HT1080 (cell line): ENCODE results near the gene ANO2. TPM values are rescaled to one million over a fixed set of nuclear protein-coding genes. Genes with fewer than 3 reads are reported as not detected.
"Not testable (repeated sequence)": the region's sequence is repeated elsewhere in the genome, so short reads cannot be mapped to it uniquely, and the experiment has no call there.

Experiments used
- DNase-seq: peaks from one replicate; pipeline ENCODE4 v3.0.0-alpha.2; 2015; ENCODE audit warnings: low read depth
- total RNA-seq: library from RNA; depleted of rRNA; stranded (reverse); fragments of >200 nt; shearing (Covaris generic); gene quantifications from 2 replicates; pipeline ENCODE4 v1.2.3, GENCODE V29; 2014

The ANO2 gene
- total RNA-seq, 1 experiment from 2014 or later: 1.4 TPM

DNA sequence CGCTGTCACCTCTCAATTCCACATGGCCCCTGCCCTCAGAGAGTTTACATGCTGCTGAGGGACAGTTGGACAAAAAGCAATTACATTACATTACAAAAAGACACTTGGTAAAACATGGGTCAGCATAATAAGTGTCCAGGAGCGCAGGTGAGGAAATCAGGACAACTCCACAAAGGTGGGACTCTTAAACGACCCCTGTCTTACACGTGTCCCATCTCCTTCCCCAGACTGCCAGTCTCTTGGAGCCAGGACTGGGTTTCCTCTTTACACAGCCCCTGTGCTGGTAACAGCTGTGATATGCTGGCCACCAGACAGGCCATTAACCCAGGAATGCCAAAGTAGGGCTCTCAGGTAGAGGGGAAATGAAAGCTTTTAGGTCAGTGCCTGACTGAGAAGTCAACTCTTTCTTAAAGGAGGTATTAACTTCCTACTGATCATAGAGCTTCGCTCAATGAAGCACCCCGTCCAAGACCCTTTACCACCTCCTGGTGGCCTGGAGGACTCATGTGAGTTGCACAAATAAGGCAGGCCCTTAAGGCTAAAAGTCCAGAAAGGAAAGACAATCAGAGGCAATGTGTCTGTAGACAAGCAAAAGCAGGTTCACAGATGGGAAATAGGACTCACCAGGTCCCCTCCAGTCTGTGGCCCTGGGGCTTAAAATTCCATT is 55.5 kb downstream of the ANO2 start:
- peak; percentile 29 for DNase-seq

DNA sequence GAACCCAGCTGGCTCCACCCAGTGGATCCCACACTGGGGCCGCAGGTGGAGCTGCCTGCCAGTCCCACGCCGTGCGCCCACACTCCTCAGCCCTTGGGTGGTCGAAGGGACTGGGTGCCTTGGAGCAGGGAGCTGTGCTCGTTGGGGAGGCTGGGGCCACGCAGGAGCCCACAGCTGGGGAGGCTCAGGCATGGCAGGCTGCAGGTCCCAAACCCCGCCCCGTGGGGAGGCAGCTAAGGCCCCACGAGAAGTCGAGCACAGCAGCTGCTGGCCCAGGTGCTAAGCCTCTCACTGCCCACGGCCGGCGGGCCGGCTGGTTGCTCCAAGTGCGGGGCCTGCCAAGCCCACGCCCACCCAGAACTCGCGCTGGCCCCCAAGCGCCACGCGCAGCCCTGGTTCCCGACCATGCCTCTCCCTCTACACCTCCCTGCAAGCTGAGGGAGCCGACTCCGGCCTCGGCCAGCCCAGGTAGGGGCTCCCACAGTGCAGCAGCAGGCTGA is 56.2 kb downstream of the ANO2 start:
- DNase-seq: no peak

DNA sequence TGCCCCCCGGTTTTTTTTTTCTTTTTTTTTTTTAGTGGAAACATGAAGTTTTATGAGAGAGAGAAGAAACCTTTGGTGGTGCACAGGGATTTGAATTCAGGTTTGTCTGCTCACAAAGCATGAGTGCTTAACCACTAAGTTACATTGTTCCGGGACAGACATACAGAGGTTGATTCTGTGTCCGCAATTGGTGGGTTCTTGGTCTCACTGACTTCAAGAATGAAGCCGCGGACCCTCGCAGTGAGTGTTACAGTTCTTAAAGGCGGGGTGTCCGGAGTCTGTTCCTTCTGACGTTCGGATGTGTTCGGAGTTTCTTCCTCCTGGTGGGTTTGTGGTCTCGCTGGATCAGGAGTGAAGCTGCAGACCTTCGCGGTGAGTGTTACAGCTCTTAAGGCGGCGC is 57.2 kb downstream of the ANO2 start:
- DNase-seq: not testable (repeated sequence)

DNA sequence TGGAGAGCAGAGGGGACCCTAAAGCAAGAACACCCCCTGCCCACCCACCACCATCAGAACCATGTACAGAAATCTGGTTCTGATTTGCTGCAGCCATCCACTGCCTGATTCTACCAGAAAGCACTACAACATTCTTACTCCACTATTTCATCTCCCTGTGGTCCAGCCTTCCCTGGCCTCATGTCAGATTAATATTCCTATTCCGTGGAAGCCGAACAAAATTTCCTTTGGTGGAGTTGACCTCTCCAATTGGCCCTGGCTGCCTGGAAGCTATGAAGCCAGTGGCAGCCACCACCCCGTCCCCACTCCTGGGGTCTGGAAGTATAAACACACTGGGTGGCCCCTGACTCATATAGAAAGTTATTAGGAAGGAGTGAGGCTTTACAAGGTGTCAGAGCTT is 60.2 kb downstream of the ANO2 start:
- no peak for DNase-seq

GRCh38 chr12:5884285-5884684 is 60.8 kb downstream of the ANO2 start:
- DNase-seq: no peak

GRCh38 chr12:5882511-5883190 is 62.4 kb downstream of the ANO2 start:
- DNase-seq: no peak

DNA sequence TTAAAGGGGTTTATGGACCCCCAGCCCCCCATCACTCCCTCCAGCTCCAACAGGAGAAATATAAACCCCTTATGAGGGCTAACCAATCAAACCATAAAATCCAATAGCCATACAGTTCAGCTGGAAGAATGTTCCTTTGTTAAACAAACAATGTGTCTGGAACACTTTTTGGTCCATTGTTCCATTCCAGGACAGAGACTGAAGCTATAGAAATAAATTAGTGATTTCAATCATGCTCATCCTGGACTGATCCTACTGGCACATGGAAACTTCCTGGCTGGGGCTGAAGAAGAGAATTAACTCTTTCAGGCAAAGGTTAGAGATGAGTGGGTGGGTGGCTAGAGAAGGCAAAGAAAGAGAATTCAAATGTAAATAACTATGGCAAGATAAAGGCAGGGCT is 63.4 kb downstream of the ANO2 start:
- DNase-seq: no peak

- DNase-seq: no peak
Measured at GRCh38 chr12:5881101-5881606, 63.9 kb downstream of the ANO2 start.

DNA sequence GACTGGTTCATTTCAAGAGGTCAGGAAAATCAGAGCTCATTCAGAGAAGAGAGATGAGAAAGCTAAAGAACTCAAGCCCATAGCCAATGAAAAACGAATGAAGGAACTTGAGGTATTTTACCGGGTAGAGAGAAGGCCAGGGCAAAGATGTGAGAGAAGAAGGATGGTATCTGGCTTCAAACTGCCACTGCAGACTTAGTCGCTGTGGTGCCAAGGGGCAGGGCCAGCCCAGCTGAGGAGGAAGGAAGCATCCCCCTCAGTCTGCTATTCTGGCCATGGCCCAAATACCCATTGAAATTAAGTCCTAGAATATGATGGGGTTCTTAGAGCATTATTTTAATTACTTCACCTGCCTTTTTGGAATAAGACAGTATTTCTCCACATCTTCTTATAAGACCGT is 69.2 kb downstream of the ANO2 start:
- no peak for DNase-seq

GRCh38 chr12:5874514-5874913 is 70.5 kb downstream of the ANO2 start:
- DNase-seq: no peak

DNA sequence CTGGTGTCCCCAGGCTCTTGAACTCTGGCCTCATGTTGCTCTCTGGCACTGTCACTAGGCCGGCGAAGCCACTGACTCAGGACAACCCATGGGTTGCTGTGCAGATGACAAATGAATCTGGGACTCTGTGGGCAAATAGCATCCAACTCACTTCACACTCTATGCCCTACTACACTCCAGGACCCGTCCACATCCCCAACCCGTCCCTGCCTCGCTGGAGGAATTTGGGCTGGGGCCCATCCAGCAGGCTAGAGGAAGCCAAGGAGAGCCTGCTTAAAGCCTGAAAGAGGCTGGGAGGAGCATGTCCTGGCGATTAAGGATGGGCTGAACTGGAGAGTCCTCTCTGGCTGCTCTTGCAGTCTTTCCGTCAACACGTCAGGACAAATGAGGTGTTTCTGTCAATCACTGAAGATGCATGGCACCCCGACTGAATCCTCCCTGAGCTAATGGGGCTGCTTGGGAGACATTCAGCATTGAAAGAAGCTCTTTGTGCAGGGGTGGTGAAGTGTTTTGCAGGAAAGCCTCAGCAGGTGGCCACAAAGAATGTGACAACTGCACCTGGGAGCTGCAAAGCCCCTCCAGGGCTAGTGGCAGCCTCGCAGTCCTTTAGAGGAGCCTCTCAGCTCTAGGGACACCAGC is 71.7 kb downstream of the ANO2 start:
- DNase-seq: no peak

GRCh38 chr12:5872745-5873144 is 72.3 kb downstream of the ANO2 start:
- DNase-seq: no peak

DNA sequence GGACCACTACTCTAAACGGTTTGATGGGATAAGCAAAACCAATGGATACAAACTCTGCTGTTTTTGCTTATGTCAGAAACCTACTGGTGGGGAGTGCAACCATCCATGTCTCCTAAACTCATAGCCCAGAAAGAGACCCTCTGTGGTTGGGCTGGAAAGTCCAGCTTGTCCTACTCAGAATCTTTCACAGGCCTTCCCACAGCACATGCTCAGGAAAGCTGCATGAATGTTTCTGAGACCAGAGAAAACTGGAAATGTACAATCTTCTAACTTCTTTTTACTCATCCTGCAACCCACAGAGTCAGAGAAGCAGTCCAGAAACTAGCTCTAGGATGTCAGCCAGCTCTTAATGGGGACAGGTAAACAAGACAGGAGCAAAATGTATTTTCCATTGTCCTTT is 73.3 kb downstream of the ANO2 start:
- no peak for DNase-seq

GRCh38 chr12:5870183-5870582 is 74.9 kb downstream of the ANO2 start:
- no peak for DNase-seq

- no peak for DNase-seq
Measured at GRCh38 chr12:5868625-5869295, 76.3 kb downstream of the ANO2 start.

GRCh38 chr12:5865397-5865796 is 79.7 kb downstream of the ANO2 start:
- no peak for DNase-seq

DNA sequence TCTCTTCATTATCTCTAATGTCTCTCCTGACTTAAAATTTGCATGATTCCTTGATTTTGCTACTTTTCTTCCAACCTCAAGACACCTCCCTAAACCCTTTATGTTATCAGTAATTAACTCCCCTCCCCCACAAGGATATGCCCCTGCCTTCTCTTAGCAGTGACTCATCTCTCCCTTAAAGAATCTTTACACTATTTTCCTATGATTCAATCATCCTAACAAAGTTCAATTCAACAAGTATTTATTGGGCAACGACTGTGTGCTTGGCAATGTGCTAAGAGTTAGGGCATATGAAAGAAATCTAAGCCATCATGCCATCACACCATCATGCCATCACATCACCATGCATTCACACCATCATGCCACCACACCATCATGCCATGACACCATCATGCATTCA is 80.1 kb downstream of the ANO2 start:
- DNase-seq: no peak

GRCh38 chr12:5864301-5864700 is 80.8 kb downstream of the ANO2 start:
- no peak for DNase-seq

- DNase-seq: no peak
Measured at GRCh38 chr12:5861416-5861815, 83.6 kb downstream of the ANO2 start.

GRCh38 chr12:5856692-5857091 is 88.4 kb downstream of the ANO2 start:
- DNase-seq: no peak

- no peak for DNase-seq
Measured at GRCh38 chr12:5846950-5847349, 98.1 kb downstream of the ANO2 start.

DNA sequence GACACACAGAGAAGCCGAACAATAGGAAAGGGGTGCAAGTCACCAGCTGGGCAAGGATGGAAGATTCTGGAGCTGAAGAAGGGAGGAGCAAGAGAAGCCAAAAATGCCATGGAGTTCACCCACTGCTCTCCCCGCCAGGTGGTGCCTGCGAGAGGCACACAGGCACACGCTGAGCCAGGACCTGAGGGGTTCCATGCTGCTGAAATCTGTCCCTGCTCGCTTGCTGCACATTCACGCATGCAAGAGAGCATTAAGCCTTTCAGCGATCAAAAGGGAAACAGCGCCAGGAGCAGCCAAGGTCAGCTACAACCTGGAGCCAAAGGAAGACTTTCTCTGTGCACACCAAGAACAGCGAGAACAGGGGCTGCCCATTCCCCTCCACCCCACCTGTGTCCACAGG is 104.1 kb downstream of the ANO2 start:
- no peak for DNase-seq
